Neural cell (in vitro differentiated cells): ENCODE measurements around the gene TNRC6C. TPM values are rescaled to one million over a fixed set of nuclear protein-coding genes. Genes with fewer than 3 reads are reported as not detected.

Source experiments
- H2AFZ ChIP-seq: fragments of 200-600, 300-800 bp; sonication (generic), shearing (Covaris generic); 2 replicates; pipeline ENCODE4 v1.6.0; 2014; ENCODE audit warnings: low read depth, mild to moderate bottlenecking, antibody characterized with exemption, low read length, moderate library complexity
- H3F3A ChIP-seq: fragments of 200-600 bp; shearing (Covaris generic); 2 replicates; pipeline ENCODE4 v1.6.1; 2016; ENCODE audit warnings: mild to moderate bottlenecking, moderate library complexity, mixed read lengths, antibody characterized with exemption, low read length; ENCODE audit not compliant: insufficient read depth, poor library complexity, severe bottlenecking
- H3K27ac ChIP-seq: fragments of 200-600, 300-800 bp; sonication (generic), shearing (Covaris generic); 2 replicates; pipeline ENCODE4 v1.5.1; 2014; ENCODE audit warnings: mild to moderate bottlenecking, low read length, moderate library complexity
- H3K27me3 ChIP-seq: fragments of 300-800, 200-600 bp; sonication (generic), shearing (Covaris generic); 2 replicates; pipeline ENCODE4 v1.6.0; 2014; ENCODE audit warnings: mild to moderate bottlenecking, low read depth, low read length, moderate library complexity; ENCODE audit not compliant: insufficient read depth
- H3K36me3 ChIP-seq: fragments of 300-800, 200-600 bp; sonication (generic), shearing (Covaris generic); 2 replicates; pipeline ENCODE4 v1.5.1; 2014; ENCODE audit warnings: mild to moderate bottlenecking, antibody characterized with exemption, low read length, moderate library complexity; ENCODE audit not compliant: insufficient read depth
- H3K4me2 ChIP-seq: fragments of 300-800, 200-600 bp; sonication (generic), shearing (Covaris generic); 2 replicates; pipeline ENCODE4 v1.6.0; 2014; ENCODE audit warnings: mild to moderate bottlenecking, low read length
- H3K4me3 ChIP-seq: fragments of 300-800, 200-600 bp; sonication (generic), shearing (Covaris generic); 2 replicates; pipeline ENCODE4 v1.5.1; 2014; ENCODE audit warnings: mild to moderate bottlenecking, low read length, moderate library complexity
- H3K79me2 ChIP-seq: fragments of 200-600 bp; shearing (Covaris generic); replicated peaks from 2 replicates; pipeline ENCODE4 v1.6.0; 2014; ENCODE audit warnings: mild to moderate bottlenecking, low read length, moderate library complexity; ENCODE audit not compliant: insufficient read depth
- H3K9ac ChIP-seq: fragments of 300-800, 200-600 bp; sonication (generic), shearing (Covaris generic); 2 replicates; pipeline ENCODE4 v1.6.1; 2016; ENCODE audit warnings: mild to moderate bottlenecking, low read length, mixed read lengths
- H3K9me2 ChIP-seq: fragments of 200-600 bp; shearing (Covaris generic); 2 replicates; pipeline ENCODE4 v1.6.1; 2016; ENCODE audit warnings: mild to moderate bottlenecking, low read length, mixed read lengths; ENCODE audit not compliant: insufficient read depth
- H3K9me3 ChIP-seq: fragments of 200-600, 300-800 bp; sonication (generic), shearing (Covaris generic); 2 replicates; pipeline ENCODE4 v1.6.1; 2016; ENCODE audit warnings: mild to moderate bottlenecking, mixed run types, low read length, moderate library complexity, mixed read lengths
- H4K20me1 ChIP-seq: fragments of 200-600 bp; shearing (Covaris generic); 2 replicates; pipeline ENCODE4 v1.6.1; 2016; ENCODE audit warnings: mild to moderate bottlenecking, mixed run types; ENCODE audit not compliant: insufficient read depth
- EP300 ChIP-seq: fragments of 450-650 bp; conservative IDR thresholded peaks from 2 replicates; pipeline ENCODE4 v1.6.1; 2014; ENCODE audit warnings: antibody characterized with exemption, mild to moderate bottlenecking, moderate library complexity; ENCODE audit not compliant: poor library complexity, severe bottlenecking
- EZH2 ChIP-seq: fragments of 200-600, 300-800 bp; shearing (Covaris generic), sonication (generic); IDR thresholded peaks from 2 replicates; pipeline ENCODE4 v1.6.1; 2014; ENCODE audit warnings: antibody characterized with exemption, low read length, borderline replicate concordance, mild to moderate bottlenecking; ENCODE audit not compliant: insufficient read depth, poor library complexity, severe bottlenecking
- MXI1 ChIP-seq: fragments of 450-650 bp; conservative IDR thresholded peaks from 2 replicates; pipeline ENCODE4 v1.6.1; 2014; ENCODE audit warnings: antibody characterized with exemption, mild to moderate bottlenecking; ENCODE audit not compliant: poor library complexity, severe bottlenecking
- POLR2AphosphoS5 ChIP-seq: IDR thresholded peaks from 2 replicates; pipeline ENCODE4 v1.6.1; 2012
- RAD21 ChIP-seq: fragments of 450-650 bp; conservative IDR thresholded peaks from 2 replicates; pipeline ENCODE4 v1.6.1; 2014; ENCODE audit warnings: antibody characterized with exemption, mild to moderate bottlenecking, moderate library complexity
- SMC3 ChIP-seq: fragments of 450-650 bp; conservative IDR thresholded peaks from 2 replicates; pipeline ENCODE4 v1.6.1; 2014; ENCODE audit warnings: antibody characterized with exemption, mild to moderate bottlenecking, moderate library complexity; ENCODE audit not compliant: poor library complexity
- TAF1 ChIP-seq: IDR thresholded peaks from 2 replicates; pipeline ENCODE4 v1.6.1; 2012; ENCODE audit warnings: low read depth
- polyA plus RNA-seq: library from polyadenylated mRNA; depleted of rRNA; stranded (reverse); fragments of >200 nt; gene quantifications from 2 replicates; pipeline ENCODE4 v1.2.3, GENCODE V29; 2014
- TF ChIP-seq, protein P1 (sequence below): IDR thresholded peaks from 2 replicates; pipeline ENCODE4 v1.6.1; 2012; ENCODE audit warnings: borderline replicate concordance
- TF ChIP-seq, protein P2 (sequence below): fragments of 450-650 bp; IDR thresholded peaks from 2 replicates; pipeline ENCODE4 v1.5.1; 2014; ENCODE audit warnings: antibody characterized with exemption, mild to moderate bottlenecking, moderate library complexity; ENCODE audit not compliant: poor library complexity, severe bottlenecking

The TNRC6C gene
- polyA plus RNA-seq, 1 donor from 2014 or later, result 15.4 TPM

DNA sequence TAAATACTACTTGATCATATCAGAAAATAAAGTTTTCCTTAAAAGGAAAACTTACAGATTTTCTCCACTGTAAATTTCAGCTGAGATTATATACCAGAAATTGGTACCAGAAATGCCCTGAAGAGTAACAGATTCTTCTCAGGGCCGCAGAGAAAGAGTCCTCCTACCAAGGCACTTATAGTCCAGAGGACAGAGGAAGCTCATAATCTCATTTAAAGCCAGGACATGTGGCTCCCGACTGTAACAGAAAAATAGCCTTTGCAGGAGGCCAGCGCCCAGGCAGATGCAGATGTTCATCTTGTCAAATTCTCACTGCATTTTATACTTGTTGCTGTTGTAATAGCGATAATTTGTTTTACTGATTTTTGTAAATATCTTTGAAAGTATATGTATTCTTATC, 43.7 kb downstream of the TNRC6C start:
- Histone ChIP-seq H3K79me2 (peaks cover 64% of the 10 kb centered on the region), H3K36me3 (peaks cover 4% of the 10 kb centered on the region), H3K9me3 (no peaks in the 10 kb centered on the region), H3K27ac (no peak overlapping the region), H3F3A (no peaks in the 10 kb centered on the region), H3K4me3 (no peak overlapping the region), H2AFZ (no peak overlapping the region), H4K20me1 (peaks cover 2% of the 10 kb centered on the region), H3K27me3 (no peaks in the 10 kb centered on the region), H3K9ac (no peak overlapping the region), H3K4me2 (no peak overlapping the region), H3K9me2 (no peaks in the 10 kb centered on the region)
- TF ChIP-seq SMC3, result no peak
- no peak for TF ChIP-seq TAF1
- TF ChIP-seq, protein P1, sequence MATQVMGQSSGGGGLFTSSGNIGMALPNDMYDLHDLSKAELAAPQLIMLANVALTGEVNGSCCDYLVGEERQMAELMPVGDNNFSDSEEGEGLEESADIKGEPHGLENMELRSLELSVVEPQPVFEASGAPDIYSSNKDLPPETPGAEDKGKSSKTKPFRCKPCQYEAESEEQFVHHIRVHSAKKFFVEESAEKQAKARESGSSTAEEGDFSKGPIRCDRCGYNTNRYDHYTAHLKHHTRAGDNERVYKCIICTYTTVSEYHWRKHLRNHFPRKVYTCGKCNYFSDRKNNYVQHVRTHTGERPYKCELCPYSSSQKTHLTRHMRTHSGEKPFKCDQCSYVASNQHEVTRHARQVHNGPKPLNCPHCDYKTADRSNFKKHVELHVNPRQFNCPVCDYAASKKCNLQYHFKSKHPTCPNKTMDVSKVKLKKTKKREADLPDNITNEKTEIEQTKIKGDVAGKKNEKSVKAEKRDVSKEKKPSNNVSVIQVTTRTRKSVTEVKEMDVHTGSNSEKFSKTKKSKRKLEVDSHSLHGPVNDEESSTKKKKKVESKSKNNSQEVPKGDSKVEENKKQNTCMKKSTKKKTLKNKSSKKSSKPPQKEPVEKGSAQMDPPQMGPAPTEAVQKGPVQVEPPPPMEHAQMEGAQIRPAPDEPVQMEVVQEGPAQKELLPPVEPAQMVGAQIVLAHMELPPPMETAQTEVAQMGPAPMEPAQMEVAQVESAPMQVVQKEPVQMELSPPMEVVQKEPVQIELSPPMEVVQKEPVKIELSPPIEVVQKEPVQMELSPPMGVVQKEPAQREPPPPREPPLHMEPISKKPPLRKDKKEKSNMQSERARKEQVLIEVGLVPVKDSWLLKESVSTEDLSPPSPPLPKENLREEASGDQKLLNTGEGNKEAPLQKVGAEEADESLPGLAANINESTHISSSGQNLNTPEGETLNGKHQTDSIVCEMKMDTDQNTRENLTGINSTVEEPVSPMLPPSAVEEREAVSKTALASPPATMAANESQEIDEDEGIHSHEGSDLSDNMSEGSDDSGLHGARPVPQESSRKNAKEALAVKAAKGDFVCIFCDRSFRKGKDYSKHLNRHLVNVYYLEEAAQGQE, result no peak
- TF ChIP-seq EZH2, result no peak
- TF ChIP-seq, protein P2, sequence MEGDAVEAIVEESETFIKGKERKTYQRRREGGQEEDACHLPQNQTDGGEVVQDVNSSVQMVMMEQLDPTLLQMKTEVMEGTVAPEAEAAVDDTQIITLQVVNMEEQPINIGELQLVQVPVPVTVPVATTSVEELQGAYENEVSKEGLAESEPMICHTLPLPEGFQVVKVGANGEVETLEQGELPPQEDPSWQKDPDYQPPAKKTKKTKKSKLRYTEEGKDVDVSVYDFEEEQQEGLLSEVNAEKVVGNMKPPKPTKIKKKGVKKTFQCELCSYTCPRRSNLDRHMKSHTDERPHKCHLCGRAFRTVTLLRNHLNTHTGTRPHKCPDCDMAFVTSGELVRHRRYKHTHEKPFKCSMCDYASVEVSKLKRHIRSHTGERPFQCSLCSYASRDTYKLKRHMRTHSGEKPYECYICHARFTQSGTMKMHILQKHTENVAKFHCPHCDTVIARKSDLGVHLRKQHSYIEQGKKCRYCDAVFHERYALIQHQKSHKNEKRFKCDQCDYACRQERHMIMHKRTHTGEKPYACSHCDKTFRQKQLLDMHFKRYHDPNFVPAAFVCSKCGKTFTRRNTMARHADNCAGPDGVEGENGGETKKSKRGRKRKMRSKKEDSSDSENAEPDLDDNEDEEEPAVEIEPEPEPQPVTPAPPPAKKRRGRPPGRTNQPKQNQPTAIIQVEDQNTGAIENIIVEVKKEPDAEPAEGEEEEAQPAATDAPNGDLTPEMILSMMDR, result no peak
- no peak for TF ChIP-seq POLR2AphosphoS5
- TF ChIP-seq EP300, result no peak
- TF ChIP-seq RAD21, result no peak
- TF ChIP-seq MXI1, result no peak

DNA sequence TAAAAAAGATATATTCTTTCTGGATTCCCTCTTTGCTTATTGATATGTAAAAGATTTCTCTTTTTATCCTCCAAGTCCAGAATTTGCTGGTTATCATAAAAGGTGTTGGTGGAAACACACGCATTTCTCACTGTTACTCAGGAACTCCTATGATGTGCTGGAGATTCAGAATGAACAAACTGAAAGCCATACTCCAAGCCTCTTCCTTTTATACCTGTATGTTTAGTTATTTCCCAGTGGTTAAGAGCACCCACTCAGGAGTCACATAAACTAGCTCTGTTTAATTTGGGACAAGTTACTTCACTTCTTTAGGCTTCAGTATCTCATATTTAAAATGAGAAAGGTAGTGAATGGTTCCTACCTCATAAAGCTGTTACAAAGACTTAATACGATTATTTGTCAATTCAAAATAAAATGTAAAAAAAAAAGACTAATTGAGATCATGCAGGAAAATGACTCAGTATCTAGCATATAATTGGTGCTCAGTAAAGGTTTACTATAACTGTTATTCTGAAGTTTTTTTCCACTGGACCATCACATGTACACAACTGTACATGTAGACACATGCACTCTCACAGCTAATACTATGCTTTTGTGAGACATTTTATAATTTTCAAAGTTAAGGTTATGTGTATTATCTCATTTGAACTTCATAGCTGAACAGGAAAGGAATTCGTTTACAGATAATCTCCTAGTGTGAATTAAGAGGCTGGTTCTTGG, 47.1 kb downstream of the TNRC6C start:
- Histone ChIP-seq H4K20me1 (no peaks in the 10 kb centered on the region), H3K9ac (no peak overlapping the region), H3K27ac (no peak overlapping the region), H3K4me2 (no peak overlapping the region), H3F3A (no peaks in the 10 kb centered on the region), H3K79me2 (peaks cover 37% of the 10 kb centered on the region), H3K27me3 (no peaks in the 10 kb centered on the region), H2AFZ (no peak overlapping the region), H3K9me3 (no peaks in the 10 kb centered on the region), H3K4me3 (no peak overlapping the region), H3K36me3 (peaks cover 16% of the 10 kb centered on the region), H3K9me2 (no peaks in the 10 kb centered on the region)
- TF ChIP-seq, protein P2, result no peak
- TF ChIP-seq POLR2AphosphoS5, result no peak
- TF ChIP-seq, protein P1, result no peak
- TF ChIP-seq SMC3, result no peak
- no peak for TF ChIP-seq MXI1
- TF ChIP-seq TAF1, result no peak
- no peak for TF ChIP-seq RAD21
- no peak for TF ChIP-seq EP300
- TF ChIP-seq EZH2, result no peak
